NCI-H1436 (cell line): ENCODE measurements around the gene ANAPC2.

ENCODE experiments used
- DNase-seq: peaks from one replicate; lab custom pipeline; 2025; lab: John Stamatoyannopoulos, UW

ANAPC2 gene

DNA sequence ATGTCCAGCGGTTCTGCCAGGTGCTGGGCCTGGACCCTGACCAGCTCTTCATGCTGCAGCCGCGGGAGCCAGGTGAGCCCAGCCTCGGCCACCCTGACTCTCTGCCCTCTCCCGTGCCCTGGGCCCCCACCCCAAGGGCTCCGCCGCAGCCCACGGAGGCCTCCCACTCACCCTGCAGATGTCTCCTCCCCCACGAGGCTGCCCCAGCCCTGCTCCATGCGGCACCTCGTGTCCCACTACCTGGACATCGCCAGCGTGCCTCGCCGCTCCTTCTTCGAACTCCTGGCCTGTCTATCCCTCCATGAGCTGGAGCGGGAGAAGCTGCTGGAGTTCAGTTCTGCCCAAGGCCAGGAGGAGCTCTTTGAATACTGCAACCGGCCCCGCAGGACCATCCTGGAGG, 26.3 kb upstream of the ANAPC2 start:
- DNase-seq, result no peak

DNA sequence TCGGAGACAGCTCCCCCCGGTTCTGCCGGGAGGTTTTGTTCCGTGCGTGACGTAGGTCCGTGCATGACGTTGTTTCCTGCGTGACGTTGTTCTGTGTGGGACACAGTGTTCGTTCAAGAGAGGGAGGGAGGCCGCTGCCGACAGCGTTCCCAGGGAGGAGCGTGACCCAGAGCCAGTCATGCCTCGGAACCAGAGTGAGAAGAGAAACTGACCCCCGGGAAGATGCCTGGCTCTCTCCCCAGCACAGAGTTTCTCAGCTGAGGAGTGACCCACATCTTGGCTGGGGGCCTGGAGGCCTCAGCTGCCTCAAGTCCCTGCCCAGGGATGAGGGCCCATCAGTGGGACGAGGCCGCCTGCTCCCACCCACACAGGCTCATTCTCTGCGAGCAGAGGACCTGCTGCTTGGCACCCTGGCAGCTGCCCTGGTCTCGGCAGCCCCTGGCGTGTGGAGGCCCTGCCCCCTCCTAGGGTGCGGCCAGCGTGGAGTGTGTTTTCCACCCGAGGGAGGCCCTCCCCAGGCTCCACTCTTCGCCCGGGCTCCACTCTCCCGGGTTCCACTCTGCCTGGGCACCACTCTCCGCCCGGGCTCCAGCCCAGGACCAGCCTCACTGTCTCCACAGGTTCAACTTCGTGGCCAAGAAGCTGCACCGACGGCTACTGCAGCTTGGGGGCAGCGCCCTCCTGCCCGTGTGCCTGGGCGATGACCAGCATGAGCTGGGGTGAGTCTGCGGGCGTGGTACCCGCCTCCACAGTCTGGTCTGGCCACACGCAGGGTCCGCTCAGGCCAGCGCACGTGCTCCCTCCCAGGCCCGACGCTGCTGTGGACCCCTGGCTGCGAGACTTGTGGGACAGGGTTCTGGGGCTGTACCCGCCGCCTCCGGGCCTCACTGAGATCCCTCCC, 25.1 kb upstream of the ANAPC2 start:
- DNase-seq, result no peak

DNA sequence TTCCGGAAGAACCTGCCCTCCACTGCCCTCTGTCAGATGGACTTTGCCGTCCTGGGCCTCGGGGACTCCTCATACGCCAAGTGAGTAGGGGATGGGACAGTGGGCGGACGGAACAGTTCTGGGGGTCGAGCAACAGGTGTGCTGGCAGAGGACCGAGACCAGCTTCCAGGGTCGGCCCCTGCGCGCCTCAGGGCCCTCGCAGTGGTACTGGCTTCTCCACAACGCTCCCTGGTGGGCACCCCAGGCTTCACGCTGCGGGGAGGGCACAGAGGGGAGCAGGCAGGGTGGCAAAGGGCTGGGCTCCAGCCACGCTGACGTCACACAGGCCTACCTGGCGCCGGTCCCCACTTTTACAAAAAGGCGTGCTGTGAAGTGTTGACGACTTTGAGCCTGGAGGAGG, 24.2 kb upstream of the ANAPC2 start:
- no peak for DNase-seq

DNA sequence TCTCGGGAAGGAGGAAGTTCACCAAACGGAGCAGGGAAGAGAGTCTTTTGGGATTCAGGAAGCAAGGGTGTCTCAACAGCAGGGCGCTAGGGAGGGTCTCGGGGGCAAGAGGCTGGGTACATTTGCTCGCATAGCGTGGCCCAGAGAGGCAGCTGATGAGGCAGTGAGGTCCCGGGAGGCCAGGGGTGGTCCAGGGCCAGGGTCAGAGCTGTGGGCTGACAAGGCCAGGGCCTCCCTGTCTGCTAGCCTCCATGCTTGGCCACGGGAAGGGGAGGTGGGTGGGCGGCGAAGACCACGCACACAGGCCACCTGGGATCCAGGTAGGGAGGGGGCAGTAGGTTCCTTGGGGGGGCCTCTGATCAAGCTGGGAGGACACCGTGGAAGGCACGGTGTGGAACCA, 23.2 kb upstream of the ANAPC2 start:
- no peak for DNase-seq

DNA sequence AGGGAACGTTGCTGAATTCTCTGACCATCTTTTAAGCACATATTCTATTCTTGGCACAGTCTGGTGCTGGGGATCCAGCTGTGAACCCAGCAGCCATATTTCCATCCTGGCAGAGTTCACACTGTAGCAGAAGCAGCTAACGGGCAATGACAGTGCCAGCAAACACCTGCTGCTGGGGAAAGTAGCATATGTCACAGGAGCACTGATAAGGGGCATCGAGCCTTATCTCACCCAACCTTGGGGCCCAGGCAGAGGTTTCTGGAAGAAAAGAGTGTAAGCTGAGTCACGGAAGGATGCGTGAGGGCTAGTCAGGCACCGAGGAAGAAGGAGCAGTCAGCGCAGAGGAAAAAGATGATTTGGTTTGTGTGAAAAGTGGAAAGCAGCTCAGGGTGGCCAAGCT, 18.2 kb upstream of the ANAPC2 start:
- DNase-seq, result no peak

DNA sequence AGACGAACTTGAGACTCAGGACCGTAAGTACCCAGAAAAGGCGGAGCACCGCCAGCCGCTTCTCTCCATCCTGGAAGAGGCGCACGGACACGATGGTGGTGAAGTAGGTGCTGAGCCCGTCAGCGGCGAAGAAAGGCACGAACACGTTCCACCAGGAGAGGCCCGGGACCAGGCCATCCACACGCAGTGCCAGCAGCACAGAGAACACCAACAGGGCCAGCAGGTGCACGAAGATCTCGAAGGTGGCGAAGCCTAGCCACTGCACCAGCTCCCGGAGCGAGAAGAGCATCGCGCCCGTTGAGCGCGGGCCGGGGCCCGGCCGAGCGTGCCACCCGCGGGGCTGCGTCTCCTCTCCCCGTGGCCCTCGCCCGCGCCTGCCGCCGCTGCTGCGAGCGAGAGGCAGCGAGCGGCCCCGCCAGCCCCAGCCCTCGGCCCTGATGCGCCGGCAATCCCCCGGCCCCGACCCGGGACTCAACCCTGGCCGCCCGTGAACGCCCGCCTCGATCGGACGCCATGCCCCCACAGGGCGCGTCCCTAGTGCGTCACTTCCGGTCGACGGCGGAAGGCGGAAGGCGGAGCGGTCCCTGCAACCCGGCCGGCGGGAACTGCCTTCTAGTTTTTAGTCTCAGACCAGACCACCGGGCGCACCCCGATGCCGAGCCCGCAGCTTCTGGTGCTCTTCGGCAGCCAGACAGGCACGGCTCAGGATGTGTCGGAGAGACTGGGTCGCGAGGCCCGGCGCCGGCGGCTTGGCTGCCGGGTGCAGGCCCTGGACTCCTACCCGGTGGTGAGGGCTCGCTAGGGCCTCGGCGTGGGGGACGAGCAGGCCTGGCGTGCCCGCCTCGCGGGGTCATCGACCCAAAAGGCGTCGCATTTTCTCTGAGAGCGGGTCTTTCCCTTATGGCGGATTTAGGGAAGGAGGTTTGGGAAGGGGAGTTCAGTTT, 17.0 kb upstream of the ANAPC2 start, which contains the start of the genes NDOR1 and TMEM203:
NDOR1 (plus strand) TSS at position 575 of the 944 bp plus-strand sequence; CDS start at position 653, 78 bp downstream.
TMEM203 (minus strand) TSS at position 523 of the 944 bp plus-strand sequence; CDS start at position 289, 234 bp downstream.
- DNase-seq, result peak; percentile 80

DNA sequence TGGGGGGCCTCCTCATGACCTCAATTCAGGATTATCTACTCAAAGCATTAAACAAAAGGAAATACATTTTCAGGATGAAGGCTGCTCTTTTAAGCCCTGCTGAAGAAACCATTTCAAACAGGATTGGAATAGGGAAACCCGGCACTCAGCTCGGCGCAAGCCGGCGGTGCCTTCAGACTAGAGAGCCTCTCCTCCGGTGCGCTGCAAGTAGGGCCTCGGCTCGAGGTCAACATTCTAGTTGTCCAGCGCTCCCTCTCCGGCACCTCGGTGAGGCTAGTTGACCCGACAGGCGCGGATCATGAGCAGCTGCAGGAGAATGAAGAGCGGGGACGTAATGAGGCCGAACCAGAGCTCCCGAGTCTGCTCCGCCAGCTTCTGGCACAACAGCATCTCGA, 16.4 kb upstream of the ANAPC2 start:
- DNase-seq, result no peak

DNA sequence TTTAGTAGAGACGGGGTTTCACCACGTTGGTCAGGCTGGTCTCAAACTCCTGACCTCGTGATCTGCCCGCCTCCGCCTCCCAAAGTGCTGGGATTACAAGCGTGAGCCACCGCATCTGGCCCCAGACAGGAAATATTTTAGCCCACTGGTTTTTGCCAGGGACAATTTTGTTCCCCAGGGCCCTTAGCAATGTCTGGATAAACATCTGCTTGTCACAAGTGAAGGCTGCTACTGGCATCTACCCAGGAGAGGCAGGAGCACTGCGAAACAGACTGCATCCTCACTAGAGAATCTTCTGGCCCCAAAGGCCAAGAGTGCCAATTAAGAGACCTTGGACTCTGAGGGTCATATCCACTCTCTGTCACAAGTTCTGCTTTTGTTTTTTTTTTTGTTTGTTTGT, 14.6 kb upstream of the ANAPC2 start:
- no peak for DNase-seq

DNA sequence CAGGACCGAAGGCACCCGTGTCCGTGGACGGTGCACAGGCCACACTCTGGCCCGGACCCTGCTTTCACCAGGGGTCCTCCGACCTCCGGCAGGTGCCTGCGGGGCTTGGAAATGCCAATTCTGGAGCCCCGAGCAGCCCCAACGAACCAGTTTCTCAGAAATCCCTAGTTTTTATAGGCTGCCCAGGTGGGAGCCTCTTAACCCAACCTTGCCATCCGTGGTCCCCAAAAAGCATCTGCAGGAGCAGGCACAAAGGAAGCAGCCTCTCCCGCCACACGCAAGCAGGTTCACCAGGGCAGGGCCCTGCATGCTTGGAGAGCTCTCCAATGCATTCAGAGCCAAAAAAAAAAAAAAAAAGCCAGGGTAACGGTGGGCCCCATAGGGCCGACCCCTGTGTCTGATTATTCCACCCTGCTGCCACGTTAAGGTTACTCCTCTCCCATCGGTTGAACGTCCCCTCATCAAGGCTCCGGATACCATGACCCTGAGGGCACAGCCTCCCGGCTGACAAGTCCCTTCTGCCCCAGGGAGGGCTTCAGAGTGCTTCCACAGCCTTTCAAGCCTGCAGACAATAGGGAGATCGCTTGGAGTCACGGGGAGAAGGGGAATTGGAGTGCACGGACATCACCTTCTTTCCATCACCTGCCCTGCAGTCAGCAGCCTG, 13.0 kb upstream of the ANAPC2 start:
- DNase-seq, result no peak

DNA sequence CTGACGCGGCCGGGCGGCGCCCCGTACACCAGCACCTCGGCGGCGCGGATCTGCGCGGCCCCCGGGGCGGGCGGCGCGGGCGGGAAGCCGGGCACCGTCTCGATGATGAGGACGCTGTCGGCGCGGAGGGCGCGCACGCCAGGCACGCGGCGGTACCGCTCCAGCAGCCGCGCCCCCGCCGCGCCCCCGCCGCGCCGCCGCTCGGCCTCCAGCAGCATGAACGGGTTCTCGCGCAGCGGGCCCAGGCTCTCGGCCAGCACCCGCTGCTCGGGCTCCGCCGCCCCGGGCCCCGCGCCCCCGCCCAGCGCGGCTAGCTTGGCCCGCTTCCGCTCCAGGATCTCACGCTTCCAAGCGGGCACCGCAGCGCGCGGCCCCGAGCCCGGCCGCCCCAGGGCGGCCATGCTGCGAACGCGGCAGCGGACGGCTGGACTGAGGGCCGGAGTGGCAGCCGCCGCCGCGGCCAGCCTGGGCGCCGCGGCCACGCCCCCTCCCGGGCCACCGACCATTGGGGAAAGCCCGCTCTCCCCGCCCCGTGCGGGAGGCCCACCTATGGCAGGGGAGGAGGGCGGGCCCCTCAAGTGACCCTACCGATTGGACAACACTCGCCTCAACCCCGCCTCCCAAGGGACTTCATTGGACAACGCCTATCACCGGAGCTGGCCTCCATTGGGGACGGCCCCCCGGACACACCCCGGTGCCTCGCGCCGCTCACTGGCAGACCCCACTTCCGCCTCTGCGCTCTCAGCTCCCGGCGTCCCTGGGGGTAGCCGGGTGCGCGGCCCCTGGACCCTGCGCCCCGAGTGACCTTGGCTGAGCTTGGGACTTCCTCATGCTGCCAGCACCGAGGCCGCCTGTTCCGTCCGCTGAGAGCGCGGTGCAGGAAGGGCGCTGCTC, 12.2 kb upstream of the ANAPC2 start, which contains the start of gene TPRN:
TPRN (minus strand) TSS at position 431 of the 894 bp plus-strand sequence; CDS start at position 401, 30 bp downstream.
- DNase-seq, result peak; percentile 100

DNA sequence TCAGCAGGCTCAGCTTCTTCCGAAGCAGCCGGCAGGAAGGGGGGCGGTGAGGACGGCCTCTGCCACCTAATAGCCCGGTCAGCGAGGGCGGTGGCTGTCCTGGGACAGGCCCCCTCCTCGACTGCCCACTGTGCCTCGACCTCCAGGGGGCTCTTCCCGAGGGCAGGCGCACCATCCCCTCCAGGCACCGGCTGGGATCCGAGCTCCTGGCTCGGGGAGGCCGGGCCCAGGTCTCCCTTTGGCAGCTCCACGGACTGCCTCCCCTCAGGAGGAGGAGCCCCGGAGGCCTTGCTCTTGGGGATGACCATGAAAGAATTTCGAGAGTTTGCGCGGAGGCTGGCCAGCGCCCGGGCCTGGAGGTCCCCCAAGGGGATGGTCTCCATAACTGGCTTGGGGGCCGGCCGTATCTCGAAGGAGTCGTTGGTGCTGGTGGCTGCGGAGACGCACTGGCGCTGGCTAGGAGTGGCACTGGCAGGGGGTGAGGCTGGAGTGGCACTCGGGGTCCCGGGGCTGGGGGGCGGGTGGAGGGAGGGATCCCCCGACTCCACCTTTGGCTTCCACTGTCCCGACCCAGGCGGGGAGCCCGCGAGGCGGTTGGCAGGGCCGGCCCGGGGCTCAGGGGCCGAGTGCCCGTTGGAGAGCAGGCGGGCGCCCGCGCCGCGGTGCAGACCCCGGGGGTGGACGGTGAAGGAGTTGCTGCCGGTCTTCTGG, 11.2 kb upstream of the ANAPC2 start:
- no peak for DNase-seq

DNA sequence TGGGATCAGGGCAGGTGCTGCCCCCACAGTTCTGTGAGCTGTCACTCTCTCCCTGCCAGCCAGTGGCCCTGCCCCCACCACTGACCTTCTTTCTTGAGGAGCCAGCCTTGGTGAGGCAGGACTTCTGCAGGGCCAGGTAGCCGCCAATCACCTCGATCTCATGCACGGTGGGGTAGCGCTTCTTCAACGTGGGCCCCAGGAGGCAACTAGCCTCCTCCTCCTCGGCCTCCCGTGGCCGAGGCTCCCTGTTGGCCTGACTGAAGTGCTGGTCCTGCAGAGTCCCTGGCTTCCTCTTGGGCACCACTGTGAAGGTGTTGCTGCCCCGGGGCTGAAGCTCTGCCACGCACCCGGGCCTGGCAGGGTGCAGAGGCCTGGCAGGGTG, 10.5 kb upstream of the ANAPC2 start:
- DNase-seq, result no peak

DNA sequence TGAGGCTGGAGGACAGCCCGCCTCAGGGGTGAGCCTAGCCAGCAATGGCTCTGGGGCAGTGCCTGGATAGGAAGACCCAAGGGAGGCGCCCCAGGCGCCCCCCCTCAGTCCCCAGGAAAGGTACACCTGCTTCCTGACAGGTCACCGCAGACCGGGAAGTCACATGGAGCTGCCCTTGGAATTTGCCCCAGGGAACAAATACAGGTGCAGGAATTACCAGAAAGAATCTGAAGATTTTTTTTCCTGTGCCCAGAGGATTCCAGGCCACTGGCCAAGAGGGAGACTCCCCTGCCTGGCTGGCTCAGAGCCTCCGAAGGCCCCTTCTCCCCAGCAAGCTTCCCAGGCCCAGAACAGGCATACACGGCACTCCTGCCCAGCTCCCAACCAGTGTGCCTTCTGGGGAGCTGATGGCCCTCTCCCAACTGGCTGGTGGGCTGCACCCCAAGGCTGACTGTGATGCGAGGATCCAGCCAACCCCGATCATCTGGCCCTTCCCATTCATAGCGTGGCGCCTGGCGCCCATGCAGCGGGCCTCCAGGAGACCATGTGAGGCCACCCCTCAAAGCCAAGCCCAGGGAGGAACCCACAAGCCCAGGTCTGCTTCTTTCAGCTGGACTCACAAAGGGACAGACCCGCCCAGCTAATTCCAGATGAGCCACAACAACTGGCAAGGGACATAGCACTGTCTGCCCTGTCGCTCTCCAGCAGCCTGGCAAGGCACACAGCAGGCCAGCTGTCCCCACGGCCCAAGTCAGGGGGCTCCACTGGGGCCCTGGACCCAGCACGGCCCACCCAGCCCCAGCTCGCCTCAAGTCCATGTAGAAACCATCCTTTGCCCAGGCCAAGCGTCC, 9.9 kb upstream of the ANAPC2 start:
- no peak for DNase-seq

DNA sequence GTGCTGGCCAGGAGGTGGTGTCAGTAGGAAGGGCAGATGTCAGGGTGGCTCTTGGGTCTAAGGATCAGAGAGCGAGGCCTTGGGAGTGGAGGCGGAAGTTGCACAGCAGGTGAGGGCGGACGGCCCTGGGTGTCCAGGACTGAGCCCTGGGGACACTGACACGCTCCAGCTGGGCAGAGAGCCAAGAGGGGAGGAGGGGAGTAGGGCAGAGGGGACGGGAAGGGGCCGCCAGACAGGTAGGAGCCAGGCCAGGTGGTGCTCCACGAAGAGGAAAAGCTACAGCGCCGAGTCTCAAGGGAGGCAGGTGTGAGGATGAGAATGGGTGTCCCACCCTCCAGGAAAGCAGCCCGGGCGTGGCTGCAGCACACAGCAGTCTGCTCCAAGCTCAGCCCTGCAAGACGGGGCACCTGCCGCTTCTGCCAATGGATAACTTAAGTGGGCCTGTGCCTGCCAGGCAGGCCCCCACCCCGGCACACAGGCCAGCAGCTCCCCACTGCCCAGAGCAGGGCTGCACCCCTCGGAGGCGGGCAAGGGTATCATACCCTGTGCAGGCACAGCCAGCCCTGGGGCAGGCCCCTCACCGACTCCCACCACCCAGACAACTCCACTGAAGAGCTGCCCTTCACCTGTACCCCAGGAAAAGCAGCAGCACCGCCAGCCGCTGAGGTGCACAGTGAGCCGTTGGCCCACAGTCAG, 7.3 kb upstream of the ANAPC2 start:
- DNase-seq, result peak; percentile 91

DNA sequence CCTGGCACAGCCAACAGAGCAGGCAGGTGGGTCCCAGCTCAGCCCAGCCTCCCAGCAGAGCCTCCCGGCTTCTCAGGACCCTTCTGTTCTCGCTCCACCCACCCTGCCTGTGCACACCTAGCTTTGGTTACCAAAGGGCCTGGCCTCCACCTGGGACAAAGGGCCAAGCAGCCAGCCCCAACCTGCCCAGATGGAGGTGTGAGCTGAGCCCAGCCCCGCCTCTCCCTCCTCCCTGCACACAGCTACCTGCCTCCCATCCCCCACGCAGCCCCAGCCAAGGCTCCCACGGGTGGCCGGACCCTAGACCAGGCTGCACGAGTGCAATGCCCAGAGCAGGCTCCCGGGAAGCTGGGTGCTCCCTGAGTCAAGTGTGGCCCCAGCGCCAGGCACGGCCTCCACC, 6.5 kb upstream of the ANAPC2 start:
- DNase-seq, result peak; percentile 21

DNA sequence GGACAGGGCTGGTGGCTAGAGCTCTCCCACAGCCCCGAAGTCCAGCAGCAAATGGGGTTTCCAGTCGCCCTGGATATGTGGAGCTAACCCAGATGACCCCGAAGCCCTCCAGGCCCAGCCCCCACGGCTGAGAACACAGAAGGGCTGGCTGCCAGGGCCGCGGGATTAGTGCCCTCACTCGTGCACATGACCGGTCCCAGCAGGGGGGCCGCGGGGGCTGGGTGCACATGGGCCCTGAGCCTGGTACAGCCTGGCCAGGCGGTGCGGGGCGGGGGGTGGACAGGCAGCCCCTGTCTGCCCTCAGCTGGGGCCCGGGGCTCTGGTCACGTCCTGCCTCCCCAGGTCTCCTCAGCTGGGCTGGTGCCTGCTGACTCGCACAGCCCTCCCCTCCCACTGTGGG, 6.0 kb upstream of the ANAPC2 start:
- DNase-seq, result no peak

DNA sequence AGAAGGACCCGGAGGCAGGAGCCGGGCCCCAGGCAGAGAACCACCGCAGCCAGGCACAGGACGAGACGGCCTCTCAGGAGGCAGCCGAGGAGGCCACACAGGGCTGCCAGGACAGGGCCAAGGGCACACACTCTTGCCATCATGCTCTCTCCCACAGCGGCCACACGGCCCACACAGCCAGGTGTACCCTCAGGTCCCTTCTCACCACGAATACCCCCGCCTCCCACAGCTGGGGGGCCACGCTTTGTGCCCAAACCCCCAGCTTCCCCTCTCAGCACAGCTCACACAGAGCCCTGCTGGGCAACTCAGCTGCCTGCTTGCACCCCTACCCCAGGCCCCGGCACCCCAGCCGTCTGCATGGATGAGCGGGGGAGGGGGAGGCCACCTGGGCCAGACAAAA, 5.4 kb upstream of the ANAPC2 start:
- DNase-seq, result no peak

DNA sequence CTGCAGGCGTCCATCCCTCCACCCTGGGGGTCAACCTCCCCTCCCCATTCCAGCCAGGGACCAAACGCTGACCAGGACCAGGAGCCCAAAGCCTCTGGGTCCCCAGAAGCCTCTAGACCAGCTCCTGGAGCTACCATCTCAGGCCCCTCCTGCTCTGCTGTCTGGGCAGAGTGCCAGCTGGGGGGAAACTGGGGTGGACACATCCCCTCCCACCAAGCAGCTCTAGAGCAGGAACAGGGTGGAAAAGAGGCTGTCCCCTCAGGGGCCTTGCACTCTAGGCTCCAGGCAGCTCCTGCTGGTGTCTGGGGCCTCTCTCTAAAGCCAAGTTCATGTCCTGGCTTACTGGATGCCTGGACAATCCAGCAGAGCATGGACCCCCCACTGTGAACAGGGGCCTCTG, 4.5 kb upstream of the ANAPC2 start:
- no peak for DNase-seq

DNA sequence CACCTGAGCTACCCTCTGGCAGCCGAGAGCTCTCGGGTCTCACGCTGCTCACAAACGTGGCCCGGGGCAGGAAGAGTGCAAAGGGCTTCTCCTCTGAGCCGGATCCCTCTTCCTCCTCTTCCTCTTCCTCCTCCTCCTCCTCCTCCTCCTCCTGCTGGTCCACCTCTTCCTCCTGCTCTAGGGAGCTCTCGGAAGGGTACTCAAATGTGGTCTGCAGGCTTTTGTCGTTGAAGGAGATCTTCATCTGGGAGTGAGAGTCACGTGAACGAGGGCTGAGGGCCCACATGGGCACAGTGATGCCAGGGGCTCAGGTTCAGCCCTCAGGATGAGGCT, 4.1 kb upstream of the ANAPC2 start:
- no peak for DNase-seq
